HFF-Myc (cell line): ENCODE results near the gene ST3GAL3.

Experiments used
- DNase-seq: peaks from one replicate; pipeline ENCODE4 v3.0.0-alpha.2; 2011; ENCODE audit warnings: low read depth; ENCODE audit errors: extremely low read depth
- H3K4me3 ChIP-seq: replicated peaks from 2 replicates; pipeline ENCODE4 v1.5.1; 2011; ENCODE audit warnings: low read depth, mild to moderate bottlenecking, control low read depth, low read length
- TF ChIP-seq, protein P1 (sequence below): IDR thresholded peaks from 2 replicates; pipeline ENCODE4 v1.5.1; 2012; ENCODE audit warnings: mild to moderate bottlenecking, low read depth, low read length, control low read depth; ENCODE audit errors: missing control alignments

Gene ST3GAL3

DNA sequence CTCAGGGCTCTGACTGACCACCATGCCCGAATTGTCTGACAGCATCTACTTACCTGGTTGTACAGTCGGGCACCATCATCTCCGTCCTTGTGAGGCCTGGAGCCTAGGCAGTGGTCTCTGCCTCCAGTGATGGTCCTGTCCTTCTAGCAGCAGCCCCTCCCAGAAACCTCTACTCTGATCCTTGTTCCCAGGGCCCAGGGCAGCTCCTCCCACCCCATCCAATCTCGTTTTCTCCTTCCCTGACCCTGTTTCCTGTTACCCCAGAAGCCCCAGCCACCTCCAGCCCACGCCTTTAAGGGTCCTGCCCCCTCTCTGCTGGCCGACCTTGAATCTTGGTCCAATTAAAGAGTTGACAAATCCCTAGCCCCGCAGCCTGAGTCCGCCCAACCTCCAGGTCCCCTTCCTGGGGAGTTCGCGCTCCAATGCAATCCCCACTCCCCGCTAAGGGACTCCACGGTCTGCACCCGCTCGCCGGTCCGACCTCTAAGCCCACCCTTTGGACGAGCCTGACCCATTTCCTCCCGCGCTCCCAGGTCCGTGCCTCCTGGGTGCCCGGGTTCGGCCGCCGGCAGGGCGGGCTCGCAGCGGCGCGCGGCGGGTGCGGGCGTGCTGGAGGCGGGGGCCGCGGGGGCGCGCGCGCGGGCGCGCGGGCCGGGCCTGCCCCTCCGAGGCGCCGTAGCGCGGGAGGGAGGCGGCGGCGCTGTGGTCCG is 271.4 kb downstream of the ST3GAL3 start, which contains the start of gene B4GALT2:
B4GALT2 (plus strand) TSS at position 660 of the 710 bp plus-strand sequence. CDS start 1,951 bp downstream, outside the sequence.
- no peak for DNase-seq
- H3K4me3 ChIP-seq: peak within 1 kb of the TSS; percentile 63
- TF ChIP-seq, protein P1, sequence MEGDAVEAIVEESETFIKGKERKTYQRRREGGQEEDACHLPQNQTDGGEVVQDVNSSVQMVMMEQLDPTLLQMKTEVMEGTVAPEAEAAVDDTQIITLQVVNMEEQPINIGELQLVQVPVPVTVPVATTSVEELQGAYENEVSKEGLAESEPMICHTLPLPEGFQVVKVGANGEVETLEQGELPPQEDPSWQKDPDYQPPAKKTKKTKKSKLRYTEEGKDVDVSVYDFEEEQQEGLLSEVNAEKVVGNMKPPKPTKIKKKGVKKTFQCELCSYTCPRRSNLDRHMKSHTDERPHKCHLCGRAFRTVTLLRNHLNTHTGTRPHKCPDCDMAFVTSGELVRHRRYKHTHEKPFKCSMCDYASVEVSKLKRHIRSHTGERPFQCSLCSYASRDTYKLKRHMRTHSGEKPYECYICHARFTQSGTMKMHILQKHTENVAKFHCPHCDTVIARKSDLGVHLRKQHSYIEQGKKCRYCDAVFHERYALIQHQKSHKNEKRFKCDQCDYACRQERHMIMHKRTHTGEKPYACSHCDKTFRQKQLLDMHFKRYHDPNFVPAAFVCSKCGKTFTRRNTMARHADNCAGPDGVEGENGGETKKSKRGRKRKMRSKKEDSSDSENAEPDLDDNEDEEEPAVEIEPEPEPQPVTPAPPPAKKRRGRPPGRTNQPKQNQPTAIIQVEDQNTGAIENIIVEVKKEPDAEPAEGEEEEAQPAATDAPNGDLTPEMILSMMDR: no peak

DNA sequence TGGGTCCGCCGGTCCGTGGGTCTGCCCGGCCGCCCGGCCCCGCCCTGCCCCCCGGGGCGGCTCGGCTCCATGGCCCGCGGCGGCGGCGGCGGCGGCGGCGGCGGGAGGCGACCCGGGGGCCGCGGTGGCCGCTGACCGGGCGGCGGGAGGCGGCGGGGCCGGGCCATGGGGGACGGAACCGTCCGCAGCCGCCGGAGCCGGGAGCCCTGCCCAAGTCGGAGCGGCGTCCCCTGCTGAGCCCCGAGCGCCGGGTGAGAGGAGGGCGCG is 271.9 kb downstream of the ST3GAL3 start:
- TF ChIP-seq, protein P1: no peak
- peak overlapping the region; percentile 63 for H3K4me3 ChIP-seq
- no peak for DNase-seq

DNA sequence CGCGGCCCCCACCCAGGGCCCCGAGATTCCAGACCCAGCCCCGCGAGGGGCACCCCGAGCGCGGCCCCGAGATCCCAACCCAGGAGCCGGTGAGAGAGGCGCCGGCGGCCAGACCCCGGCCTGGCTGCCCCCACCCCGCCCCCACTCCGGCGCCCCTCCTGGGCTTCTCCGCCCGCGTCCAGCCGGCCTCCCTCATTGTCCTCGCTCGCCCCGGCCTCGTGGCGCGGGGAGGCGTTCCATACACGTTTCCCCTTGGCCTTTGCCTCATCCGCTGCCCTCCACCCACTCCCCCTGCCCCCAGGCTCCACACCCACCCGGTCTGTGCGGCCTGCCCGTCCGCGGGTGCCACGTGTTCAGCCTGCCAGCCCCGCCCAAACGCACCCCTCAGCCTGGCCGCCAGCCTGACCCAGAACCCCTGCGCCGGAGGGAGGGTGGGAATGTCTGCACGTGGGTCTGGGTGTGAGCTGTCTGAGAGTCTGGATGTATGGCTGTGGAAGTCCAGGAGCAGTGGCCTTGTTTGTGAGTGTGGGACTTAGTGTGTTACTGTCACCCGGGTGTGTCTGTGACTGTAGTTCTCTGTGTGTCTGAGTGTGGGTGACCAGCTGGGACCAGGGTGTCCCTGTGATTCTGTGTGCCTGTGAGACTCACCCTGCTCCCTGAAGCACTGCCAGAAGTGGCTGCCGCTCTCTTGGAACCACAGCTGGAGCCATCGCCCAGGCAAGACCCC is 272.4 kb downstream of the ST3GAL3 start:
- DNase-seq: no peak
- peak overlapping the region; percentile 63 for H3K4me3 ChIP-seq
- TF ChIP-seq, protein P1: no peak

DNA sequence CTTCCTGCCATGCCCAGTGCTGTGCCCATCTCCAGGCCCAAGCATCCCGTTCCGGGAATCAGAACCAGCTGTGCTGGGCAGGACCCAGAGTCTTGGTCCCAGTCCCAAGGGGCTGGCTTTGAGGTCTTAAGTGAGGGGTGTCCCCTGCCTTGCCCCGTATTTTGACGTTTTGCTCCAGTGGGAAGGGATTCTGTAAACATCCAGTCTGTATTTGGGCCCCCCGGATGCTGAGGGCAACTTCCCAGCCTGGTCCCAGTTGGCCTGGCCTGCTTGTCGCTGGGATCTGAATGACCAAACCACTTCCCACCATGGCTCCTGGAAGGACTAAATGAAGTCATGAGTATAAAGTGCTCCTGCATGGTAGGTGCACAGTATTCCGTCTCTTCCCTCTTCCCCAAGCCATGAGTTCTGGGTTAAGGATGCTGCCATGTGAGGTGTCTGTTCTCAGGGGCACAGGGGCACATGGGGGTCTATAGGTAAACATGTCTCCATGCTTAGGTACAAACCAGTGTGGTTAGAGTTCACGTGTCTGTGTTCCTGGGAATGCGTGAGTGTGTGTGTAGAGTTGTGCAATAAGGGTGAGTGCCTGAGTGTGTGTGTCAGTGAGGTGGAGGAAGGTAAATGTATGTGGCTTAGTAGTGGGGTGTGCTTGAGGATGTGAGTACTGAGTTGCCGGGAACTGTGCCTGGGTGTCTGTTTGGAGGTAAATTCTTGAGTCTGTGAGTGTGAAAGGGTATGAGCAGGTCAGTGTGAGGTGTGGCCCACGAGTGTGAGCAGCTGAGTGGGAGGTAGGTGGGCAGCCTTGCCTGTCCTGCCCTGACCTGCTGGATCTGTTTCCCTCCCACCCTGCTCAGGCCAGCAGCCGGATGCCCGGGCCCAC is 273.2 kb downstream of the ST3GAL3 start:
- no peak for DNase-seq
- peak overlapping the region; percentile 63 for H3K4me3 ChIP-seq
- TF ChIP-seq, protein P1: no peak
